Ovary (tissue), 10 donors: ENCODE measurements around the gene SORD. TPM values are rescaled to one million over a fixed set of nuclear protein-coding genes. Genes with fewer than 3 reads are reported as not detected.
A peak's percentile ranks its signal among the peaks of the same experiment; 100 is the strongest.
"Not testable (repeated sequence)": the region's sequence is repeated elsewhere in the genome, so short reads cannot be mapped to it uniquely, and the experiment has no call there.

ENCODE experiments used
- DNase-seq, 5 donors: peaks; one replicate each; pipeline ENCODE4 v3.0.0-alpha.2; 2019 to 2020
- H3K27ac ChIP-seq, 2 donors: fragments of 200-600 bp; one replicate each; pipeline versions ENCODE4 v1.5.1 to v1.8.0; 2019 to 2022
- H3K27me3 ChIP-seq: fragments of 200-600 bp; one replicate; pipeline ENCODE4 v1.8.0; 2022
- H3K36me3 ChIP-seq: fragments of 200-600 bp; sonication (generic); one replicate; pipeline ENCODE4 v1.5.1; 2019
- H3K4me1 ChIP-seq: one replicate; pipeline ENCODE4 v1.8.1; 2013; ENCODE audit warnings: mild to moderate bottlenecking, moderate library complexity; ENCODE audit not compliant: insufficient read depth
- H3K4me3 ChIP-seq: fragments of 200-600 bp; sonication (generic); one replicate; pipeline ENCODE4 v1.5.1; 2017
- H3K9me3 ChIP-seq, 2 donors: fragments of 200-600 bp in 1 of 2; sonication (generic) in 1 of 2; one replicate each; pipeline versions ENCODE4 v1.5.1 to v1.8.1; 2013 to 2019; ENCODE audit warnings: mild to moderate bottlenecking in 1 of 2, moderate library complexity in 1 of 2
- EP300 ChIP-seq: sonication (generic); formaldehyde crosslinking; IDR thresholded peaks from one replicate; pipeline ENCODE4 v1.6.1; 2017; ENCODE audit warnings: antibody characterized with exemption
- POLR2A ChIP-seq: fragments of 450-650 bp; IDR thresholded peaks from one replicate; pipeline ENCODE4 v1.6.1; 2017; ENCODE audit warnings: antibody characterized with exemption, mild to moderate bottlenecking, moderate library complexity
- WGBS, 3 donors: extraction: QIAGEN DNeasy Blood & Tissue Kit in 1 of 3; methylation state at CpG; one replicate each; pipeline versions ENCODE4 v1.1.5 to v1.1.7; 2013 to 2017; 5-methylcytosine and 5-hydroxymethylcytosine counted together
- intact Hi-C, 4 donors: fragments of 100-400 bp; cut with DNase I; formaldehyde crosslinking; loops; one replicate each; pipeline versions ENCODE4 v1.11.0 to v1.15.1; 2022 to 2023
- long read RNA-seq, 3 donors: library from polyadenylated mRNA in 2 of 3; unstranded in 2 of 3; transcript quantifications; one replicate each; pipeline ENCODE4 v2.0.0 and lab custom pipeline, GENCODE V29; 2021 to 2026
- polyA plus RNA-seq, 2 donors: library from polyadenylated mRNA; stranded (reverse); fragments of 200-250 nt in 1 of 2; fragments of 350-450 nt in 1 of 2; fragmentation: Illumina TruSeq in 1 of 2; extraction: RNeasy Lipid Tissue Mini Kit (QIAGEN cat#74804) in 1 of 2; gene quantifications; one replicate each; pipeline ENCODE4 v1.2.3, GENCODE V29; 2013 to 2014
- total RNA-seq, 7 donors: library from RNA; depleted of rRNA in 2 of 7; stranded (reverse); fragments of >200 nt in 2 of 7; fragmentation: NEBNext Ultra II Directional in 3 of 7; extraction: Animal tissue kit (Norgen Biotek cat#: 25700) in 3 of 7; gene quantifications; one replicate each; pipeline versions ENCODE4 v1.1.0 to v1.2.4, GENCODE V29; 2016 to 2023
- TF ChIP-seq, protein P1 (sequence below), 3 donors: fragments of 450-650 bp in 2 of 3; fragments of 200-600 bp in 1 of 3; IDR thresholded peaks; one replicate each; pipeline versions ENCODE4 v1.5.1 to v1.8.0; 2016 to 2022; ENCODE audit warnings: antibody characterized with exemption in 3 of 3, mild to moderate bottlenecking in 1 of 3
- donor health status: DM: no; HTN: no; CAD: no; lungs with moderate emphysema.
- donor health status: DM: no; HTN: no; CAD: no.
- donor health status: Bipolar disorder and iron deficiency.
- donor health status: DM: yes; HTN: yes; CAD: no.
- donor health status: DM: no; HTN: no; CAD: no.
- donor health status: DM: yes; HTN: yes; CAD: no.

SORD gene
- total RNA-seq (10 to 100 TPM in 3 of 7 donors, 1 to 10 TPM in 4; 3.9 to 10.4 (median 8.3) TPM), polyA plus RNA-seq (10 to 100 TPM in 1 of 2 donors, 1 to 10 TPM in 1; 4.3 to 25.0 TPM)
- long read RNA-seq, donor 1, full-length matches to known transcripts: 27 of 28 reads
- long read RNA-seq, donor 1, partial matches to known transcripts: 0 of 28 reads
- long read RNA-seq, donor 1, other reads (novel, unspliced or antisense): 1 of 28 reads
- long read RNA-seq, donor 2, full-length matches to known transcripts: 7 of 7 reads
- long read RNA-seq, donor 2, partial matches to known transcripts: 0 of 7 reads
- long read RNA-seq, donor 2, other reads (novel, unspliced or antisense): 0 of 7 reads
- long read RNA-seq, donor 3, full-length matches to known transcripts: 14 of 20 reads
- long read RNA-seq, donor 3, partial matches to known transcripts: 2 of 20 reads
- long read RNA-seq, donor 3, other reads (novel, unspliced or antisense): 4 of 20 reads

DNA sequence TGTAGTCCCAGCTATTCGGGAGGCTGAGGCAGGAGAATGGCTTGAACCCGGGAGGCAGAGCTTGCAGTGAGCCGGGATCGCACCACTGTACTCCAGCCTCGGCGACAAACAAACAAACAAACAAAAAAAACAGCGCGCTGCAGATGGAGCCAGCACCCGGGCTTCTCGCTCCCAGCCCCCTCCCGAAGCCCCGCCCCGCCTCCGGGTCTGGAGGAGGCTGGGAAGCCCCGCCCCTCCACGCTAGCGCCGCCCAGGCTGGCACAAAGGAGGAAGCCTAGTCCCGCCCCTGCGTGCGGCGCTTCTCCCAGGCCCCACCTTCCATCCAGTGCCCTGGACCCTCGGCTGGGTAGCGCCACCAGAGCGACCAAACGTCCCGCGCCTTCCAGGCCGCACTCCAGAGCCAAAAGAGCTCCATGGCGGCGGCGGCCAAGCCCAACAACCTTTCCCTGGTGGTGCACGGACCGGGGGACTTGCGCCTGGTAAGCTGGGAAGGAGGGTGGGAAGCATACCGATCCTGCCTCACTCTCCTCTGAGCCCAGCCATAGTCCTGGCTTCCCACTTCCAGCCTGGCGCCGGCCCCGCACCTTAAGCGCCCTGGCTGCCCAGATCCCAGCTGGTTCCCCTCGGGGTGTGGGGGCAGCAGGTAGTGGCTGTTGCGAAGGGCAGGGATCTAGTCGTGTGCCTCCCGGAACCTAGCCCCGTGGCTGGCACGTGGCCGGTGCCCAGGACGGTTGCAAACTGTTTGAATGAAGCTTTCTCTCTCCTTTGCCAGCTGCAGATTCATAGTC, at the start of gene SORD:
Gene SORD (plus strand): TSS at position 325 of the 788 bp plus-strand sequence. CDS start 89 bp downstream, at position 414.
- intact Hi-C loops: no loop called here
- H3K27me3 ChIP-seq: no peaks in the 10 kb centered on the region
- DNase-seq: peak; percentile 87 to 94 (median 92)
- 1 to 3% (median 2%) methylated on average over 45 to 48 of the region's 48 CpGs for WGBS, 3 donors
- peak within 1 kb of the TSS; percentile 84 for H3K4me3 ChIP-seq
- H3K36me3 ChIP-seq: no peaks in the 10 kb centered on the region
- H3K4me1 ChIP-seq: peaks cover 4% of the 10 kb centered on the region
- no peaks in the 10 kb centered on the region for H3K9me3 ChIP-seq
- TF ChIP-seq, protein P1, sequence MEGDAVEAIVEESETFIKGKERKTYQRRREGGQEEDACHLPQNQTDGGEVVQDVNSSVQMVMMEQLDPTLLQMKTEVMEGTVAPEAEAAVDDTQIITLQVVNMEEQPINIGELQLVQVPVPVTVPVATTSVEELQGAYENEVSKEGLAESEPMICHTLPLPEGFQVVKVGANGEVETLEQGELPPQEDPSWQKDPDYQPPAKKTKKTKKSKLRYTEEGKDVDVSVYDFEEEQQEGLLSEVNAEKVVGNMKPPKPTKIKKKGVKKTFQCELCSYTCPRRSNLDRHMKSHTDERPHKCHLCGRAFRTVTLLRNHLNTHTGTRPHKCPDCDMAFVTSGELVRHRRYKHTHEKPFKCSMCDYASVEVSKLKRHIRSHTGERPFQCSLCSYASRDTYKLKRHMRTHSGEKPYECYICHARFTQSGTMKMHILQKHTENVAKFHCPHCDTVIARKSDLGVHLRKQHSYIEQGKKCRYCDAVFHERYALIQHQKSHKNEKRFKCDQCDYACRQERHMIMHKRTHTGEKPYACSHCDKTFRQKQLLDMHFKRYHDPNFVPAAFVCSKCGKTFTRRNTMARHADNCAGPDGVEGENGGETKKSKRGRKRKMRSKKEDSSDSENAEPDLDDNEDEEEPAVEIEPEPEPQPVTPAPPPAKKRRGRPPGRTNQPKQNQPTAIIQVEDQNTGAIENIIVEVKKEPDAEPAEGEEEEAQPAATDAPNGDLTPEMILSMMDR (IDR thresholded peaks at IDR 0.05): no peak
- no peak for TF ChIP-seq EP300
- no peak for TF ChIP-seq POLR2A
- peak within 1 kb of the TSS in 1 of 2 donors; percentile 51 for H3K27ac ChIP-seq

DNA sequence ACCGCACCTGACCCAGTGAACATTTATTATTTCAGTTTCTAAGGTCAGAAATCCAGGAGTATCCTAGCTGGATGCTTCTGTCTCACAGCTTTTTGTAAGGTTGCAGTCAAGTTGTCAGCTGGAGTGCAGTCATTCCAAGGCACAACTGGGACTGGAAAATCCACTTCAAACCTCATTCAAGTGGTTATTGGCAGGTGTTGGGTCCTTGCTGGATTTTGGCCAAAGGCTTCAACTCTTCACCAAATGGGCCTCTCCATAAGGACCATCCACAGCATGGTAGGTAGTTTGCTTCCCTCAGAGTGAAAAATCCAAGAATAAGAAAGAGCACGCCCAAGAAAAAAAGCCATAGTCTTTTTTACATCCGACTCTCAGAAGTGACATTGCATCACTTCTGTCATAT, 46.8 kb upstream of the SORD start:
- WGBS, 3 donors: 91 to 97% (median 92%) methylated on average over 3 of the region's 3 CpGs
- DNase-seq, H3K36me3 ChIP-seq, H3K9me3 ChIP-seq, intact Hi-C loops, H3K27ac ChIP-seq, H3K4me3 ChIP-seq, H3K27me3 ChIP-seq, H3K4me1 ChIP-seq: not testable (repeated sequence)

DNA sequence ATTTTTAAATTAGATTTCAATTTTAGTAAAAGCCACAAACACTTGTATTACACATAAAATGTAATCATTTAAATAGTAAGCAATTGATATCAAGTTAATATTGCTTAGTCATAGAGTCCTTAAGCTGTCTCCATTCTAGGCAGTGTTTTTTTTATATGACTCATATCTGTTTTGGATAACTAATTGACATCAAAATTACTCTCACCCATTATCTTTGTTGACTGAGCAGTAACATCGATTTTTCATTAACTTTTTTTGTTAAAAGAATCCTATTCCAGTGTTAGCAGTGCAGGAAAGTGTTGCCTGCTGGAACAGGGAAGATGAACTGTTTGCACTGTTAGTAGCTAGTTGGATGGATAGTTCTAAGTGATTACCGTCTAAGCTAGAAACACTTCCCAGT, 45.2 kb upstream of the SORD start:
- WGBS, 3 donors: 17 to 40% (median 28%) methylated on average over 2 of the region's 2 CpGs
- H3K27me3 ChIP-seq, H3K4me1 ChIP-seq, H3K36me3 ChIP-seq, intact Hi-C loops, H3K9me3 ChIP-seq, H3K27ac ChIP-seq, H3K4me3 ChIP-seq, DNase-seq: not testable (repeated sequence)

DNA sequence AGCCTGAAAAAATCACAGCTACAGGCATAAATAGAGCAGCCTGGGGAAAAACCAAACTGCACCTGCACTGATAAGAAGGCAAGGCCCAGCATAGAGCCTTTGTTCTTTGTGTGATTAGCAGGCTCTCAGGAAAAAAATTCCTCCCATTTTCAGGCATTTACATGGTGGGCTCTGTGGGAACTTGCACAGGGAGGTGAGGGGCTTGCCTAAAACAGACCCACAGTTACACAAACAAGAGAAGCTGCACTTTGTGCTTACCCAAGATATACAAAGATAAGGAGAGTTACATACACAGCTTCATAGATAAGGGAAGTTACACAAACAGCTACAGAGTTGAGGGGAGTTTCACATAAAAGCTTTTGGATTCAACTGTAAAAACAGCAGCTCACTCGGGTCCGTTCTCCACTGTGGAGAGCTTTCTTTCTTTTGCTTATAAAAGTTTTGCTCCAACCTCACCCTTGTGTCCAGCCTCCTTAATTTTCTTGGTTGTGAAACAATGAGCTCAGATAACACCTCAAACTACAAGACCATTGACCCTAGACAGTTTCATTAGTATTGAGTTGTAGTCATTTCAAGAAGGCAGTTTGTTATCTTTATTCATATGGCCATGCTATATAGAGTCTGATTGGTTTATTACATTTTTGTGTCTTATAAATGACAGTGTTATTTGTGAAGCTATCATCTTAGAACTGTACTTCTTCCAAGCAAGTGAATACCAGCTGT, 43.2 kb upstream of the SORD start:
- H3K27me3 ChIP-seq, H3K36me3 ChIP-seq, DNase-seq, intact Hi-C loops, H3K27ac ChIP-seq, H3K9me3 ChIP-seq, H3K4me1 ChIP-seq, H3K4me3 ChIP-seq: not testable (repeated sequence)
- WGBS, 3 donors: 18 to 58% (median 31%) methylated on average over 2 of the region's 2 CpGs

DNA sequence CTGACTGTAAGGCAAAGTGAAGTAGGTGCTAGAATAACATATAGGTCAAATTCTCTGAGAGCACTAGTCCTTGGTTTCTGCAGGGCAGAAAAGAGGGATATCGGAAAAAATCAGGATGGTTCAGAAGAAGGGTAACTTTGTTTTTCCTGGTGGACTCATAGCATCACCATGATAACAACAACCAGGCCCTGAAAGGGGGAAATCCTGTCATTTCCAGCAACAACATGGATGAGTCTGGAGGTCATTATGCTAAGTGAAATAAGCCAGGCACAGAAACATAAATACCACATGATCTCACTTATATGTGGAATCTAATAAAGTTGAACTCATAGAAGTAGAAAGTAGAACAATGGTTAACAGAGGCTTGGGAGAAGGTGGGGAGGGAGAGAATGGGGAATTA, 38.9 kb upstream of the SORD start:
- H3K27me3 ChIP-seq, H3K4me3 ChIP-seq, H3K9me3 ChIP-seq, H3K36me3 ChIP-seq, H3K4me1 ChIP-seq, DNase-seq, intact Hi-C loops, H3K27ac ChIP-seq: not testable (repeated sequence)
- 88 to 95% (median 90%) methylated on average over 1 of the region's 1 CpG for WGBS, 3 donors

DNA sequence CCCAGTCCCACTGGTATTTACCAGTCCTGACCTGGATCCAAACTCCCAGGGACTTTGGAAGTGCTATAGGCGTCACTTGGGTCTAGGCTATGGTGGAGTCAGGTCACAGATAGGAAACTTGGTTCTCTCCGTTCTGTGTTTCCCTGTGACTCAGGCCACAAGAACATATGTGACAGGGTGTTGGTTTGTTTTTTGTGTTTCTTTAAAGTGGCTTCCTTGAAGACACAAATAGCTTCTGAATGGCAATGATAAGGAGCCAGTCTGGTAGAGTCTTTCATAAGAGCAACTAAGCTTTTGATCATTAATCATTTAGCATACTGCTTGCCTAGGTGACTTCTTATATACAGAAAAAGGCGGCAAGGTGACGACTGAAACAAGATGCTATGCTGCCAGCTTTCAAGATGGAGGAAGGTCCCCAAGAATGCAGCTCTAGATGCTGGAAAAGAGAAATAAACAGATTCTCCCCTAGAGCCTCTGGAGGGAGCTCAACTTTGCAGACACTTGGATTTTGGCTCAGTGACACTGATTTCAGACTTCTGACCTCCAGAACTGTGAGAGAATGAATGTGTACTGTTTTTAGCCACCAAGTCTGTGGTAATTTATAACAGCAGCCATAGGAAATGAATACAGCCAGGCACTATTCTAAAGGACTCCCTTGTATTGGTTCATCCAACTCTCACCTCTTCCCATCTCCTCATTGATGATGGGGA, 36.5 kb upstream of the SORD start:
- 83 to 86% (median 84%) methylated on average over 4 of the region's 4 CpGs for WGBS, 3 donors
- H3K36me3 ChIP-seq, H3K27me3 ChIP-seq, intact Hi-C loops, H3K27ac ChIP-seq, H3K4me3 ChIP-seq, H3K9me3 ChIP-seq, H3K4me1 ChIP-seq, DNase-seq: not testable (repeated sequence)

DNA sequence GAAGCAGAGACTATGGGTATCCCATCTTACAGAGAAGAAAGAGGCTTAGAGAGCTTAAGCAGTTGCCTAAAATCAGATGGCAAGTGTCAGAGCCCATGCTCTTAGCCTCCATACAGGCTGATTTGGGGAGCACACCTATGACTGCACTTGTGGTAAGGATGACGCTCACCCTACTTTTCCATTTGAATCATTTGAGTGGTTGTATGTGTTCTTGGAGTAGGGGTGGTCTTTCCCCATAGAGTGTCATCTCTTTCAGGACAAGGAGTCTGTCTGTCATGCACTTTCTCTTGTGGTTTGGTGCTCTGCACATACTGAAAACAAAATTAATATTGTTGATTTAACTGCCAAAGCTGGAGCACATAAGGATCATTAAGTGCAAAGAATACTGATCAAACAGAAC, 35.3 kb upstream of the SORD start:
- intact Hi-C loops, H3K4me1 ChIP-seq, H3K9me3 ChIP-seq, DNase-seq, H3K4me3 ChIP-seq, H3K36me3 ChIP-seq, H3K27me3 ChIP-seq, H3K27ac ChIP-seq: not testable (repeated sequence)
- WGBS, 3 donors: 63 to 100% (median 93%) methylated on average over 1 of the region's 1 CpG

DNA sequence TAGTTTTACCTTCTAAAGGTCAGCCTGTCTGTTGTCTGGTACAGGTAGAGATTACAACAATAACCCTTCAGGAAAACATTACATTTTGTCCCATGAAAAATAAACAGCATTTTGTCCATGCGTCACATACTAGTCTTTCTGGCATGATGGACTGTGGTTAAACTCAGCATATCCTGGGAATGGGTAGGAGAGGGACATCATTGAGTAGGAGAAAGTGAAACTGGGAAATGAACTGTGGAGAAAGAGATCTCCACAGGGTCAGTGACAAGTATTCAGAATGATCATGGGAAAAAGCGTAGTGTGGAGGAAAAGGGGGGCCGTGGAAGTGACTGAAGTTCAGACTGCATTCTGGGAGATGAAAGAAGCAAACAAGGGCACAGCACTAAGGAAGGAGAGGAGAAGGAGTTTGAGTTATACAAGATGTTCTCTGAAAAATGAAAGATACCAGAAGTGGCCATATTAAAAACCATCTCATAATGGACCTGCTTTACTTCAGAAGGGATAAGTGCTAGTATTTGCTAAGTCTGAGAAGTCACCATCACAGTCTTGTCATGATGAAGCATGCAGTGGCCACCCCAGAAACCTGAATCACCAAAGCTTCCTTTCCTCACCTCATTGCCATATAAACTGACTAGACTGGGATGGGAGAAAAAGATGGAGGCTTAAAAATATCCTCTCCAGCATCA, 34.7 kb upstream of the SORD start:
- H3K27ac ChIP-seq, DNase-seq, H3K36me3 ChIP-seq, H3K27me3 ChIP-seq, H3K4me3 ChIP-seq, H3K9me3 ChIP-seq, H3K4me1 ChIP-seq, intact Hi-C loops: not testable (repeated sequence)
- 72 to 88% (median 76%) methylated on average over 1 to 3 of the region's 3 CpGs for WGBS, 3 donors

DNA sequence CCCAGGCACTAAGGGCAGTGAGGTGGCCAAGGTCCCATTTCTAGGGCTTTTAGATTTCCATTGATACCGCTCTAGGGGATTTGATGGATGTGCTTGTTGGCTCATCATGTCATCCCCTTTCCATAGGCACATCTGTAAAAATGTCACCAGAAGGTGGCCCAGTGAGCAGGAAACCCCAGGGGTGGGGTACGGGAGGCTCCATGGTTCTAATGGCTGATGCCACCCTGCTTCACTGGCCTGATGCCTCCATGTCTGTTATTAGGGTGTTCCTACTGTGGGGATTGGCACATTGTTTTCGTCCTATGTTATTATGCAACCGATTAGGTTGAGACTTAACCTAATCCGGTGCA, 34.1 kb upstream of the SORD start:
- DNase-seq, H3K4me1 ChIP-seq, intact Hi-C loops, H3K27ac ChIP-seq, H3K9me3 ChIP-seq, H3K27me3 ChIP-seq, H3K4me3 ChIP-seq, H3K36me3 ChIP-seq: not testable (repeated sequence)
- 90 to 95% (median 92%) methylated on average over 4 to 5 of the region's 5 CpGs for WGBS, 3 donors
